Lower leg skin (tissue), 4 donors: ENCODE measurements around the gene OVCA2. TPM values are rescaled to one million over a fixed set of nuclear protein-coding genes. Genes with fewer than 3 reads are reported as not detected.

Source experiments
- DNase-seq, 2 donors: peaks; one replicate each; pipeline ENCODE4 v3.0.0-alpha.2; 2019; ENCODE audit warnings: low spot score in 2 of 2
- H3K4me3 ChIP-seq: fragments of 200-600 bp; sonication (generic); 2 replicates; pipeline ENCODE4 v1.5.1; 2017; ENCODE audit warnings: mild to moderate bottlenecking, low read depth; ENCODE audit not compliant: poor library complexity, severe bottlenecking
- POLR2A ChIP-seq, 2 donors: fragments of 450-650 bp; IDR thresholded peaks; one replicate each; pipeline ENCODE4 v1.6.1; 2016 to 2017; ENCODE audit warnings: antibody characterized with exemption in 2 of 2, mild to moderate bottlenecking in 1 of 2, moderate library complexity in 1 of 2
- WGBS, 2 donors: methylation state at CpG; one replicate each; pipeline ENCODE4 v1.1.5; 2018; 5-methylcytosine and 5-hydroxymethylcytosine counted together
- intact Hi-C: fragments of 100-400 bp; cut with DNase I; formaldehyde crosslinking; loops from one replicate; pipeline ENCODE4 v1.15.0; 2023; ENCODE audit warnings: low total_unique reads
- total RNA-seq, 4 donors: library from RNA; depleted of rRNA; stranded (reverse); fragments of >200 nt; gene quantifications; one replicate each; pipeline ENCODE4 v1.1.0, GENCODE V29; 2016
- TF ChIP-seq, protein P1 (sequence below), 3 donors: fragments of 450-650 bp; IDR thresholded peaks; one replicate each; pipeline ENCODE4 v1.5.1; 2016; ENCODE audit warnings: antibody characterized with exemption in 3 of 3, mild to moderate bottlenecking in 3 of 3, moderate library complexity in 2 of 3

OVCA2 gene
- total RNA-seq, 4 donors from 2014 or later = 34.2 to 51.5 (median 40.3) TPM

DNA sequence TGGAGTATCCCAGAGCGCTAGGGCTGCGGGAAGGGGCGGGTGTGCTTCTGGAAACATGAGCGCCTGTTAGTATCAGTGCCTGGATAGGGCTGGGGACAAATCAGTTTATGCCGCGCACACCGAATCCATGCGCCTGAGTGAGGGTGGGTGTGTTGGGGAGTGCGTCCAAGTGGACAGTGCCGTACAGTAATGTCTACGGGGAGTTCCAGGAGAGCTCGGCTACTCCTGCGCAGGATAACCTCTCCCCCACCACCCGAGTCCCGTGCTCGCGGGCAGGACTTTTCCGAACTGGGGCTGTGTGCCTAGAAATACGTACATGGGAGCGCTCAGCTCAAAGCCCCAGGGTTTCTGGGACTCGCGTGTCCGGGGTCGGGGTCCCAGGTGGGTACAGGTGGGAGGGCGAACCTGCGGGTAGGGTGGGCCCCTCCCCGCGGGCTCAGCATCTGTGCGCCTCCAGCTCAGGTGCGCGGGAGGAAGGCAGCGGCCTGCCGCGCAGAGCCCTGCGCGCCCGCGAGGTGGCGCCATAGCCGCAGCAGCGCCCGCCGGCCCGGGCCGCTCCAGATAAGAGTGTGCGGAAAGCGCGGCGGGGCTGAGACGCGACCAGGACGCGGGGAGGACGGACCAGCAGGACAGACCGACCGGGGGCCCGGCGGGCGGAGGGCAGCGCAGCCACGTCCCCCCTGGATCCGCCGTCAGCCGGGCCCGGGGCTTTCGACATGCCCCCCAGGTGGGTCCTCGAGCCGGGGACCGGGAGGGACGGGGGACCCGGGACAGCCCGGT, 12.9 kb downstream of the OVCA2 start, which contains the start of gene HIC1:
TSS of gene HIC1 (plus strand) at position 592 of the 780 bp plus-strand sequence. CDS start 1,588 bp downstream, outside the sequence.
- TF ChIP-seq POLR2A (IDR thresholded peaks at IDR 0.05) = no peak
- TF ChIP-seq, protein P1, sequence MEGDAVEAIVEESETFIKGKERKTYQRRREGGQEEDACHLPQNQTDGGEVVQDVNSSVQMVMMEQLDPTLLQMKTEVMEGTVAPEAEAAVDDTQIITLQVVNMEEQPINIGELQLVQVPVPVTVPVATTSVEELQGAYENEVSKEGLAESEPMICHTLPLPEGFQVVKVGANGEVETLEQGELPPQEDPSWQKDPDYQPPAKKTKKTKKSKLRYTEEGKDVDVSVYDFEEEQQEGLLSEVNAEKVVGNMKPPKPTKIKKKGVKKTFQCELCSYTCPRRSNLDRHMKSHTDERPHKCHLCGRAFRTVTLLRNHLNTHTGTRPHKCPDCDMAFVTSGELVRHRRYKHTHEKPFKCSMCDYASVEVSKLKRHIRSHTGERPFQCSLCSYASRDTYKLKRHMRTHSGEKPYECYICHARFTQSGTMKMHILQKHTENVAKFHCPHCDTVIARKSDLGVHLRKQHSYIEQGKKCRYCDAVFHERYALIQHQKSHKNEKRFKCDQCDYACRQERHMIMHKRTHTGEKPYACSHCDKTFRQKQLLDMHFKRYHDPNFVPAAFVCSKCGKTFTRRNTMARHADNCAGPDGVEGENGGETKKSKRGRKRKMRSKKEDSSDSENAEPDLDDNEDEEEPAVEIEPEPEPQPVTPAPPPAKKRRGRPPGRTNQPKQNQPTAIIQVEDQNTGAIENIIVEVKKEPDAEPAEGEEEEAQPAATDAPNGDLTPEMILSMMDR (IDR thresholded peaks at IDR 0.05) = peak in 2 of 3 donors; percentile 21 to 75
- 0 to 3% methylated on average over 28 to 36 of the region's 72 CpGs for WGBS, 2 donors
- peak in 1 of 2 donors; percentile 96 for DNase-seq
- H3K4me3 ChIP-seq = peak within 1 kb of the TSS; percentile 32
- intact Hi-C loops = no loop called here

- 0 to 3% methylated on average over 29 to 43 of the region's 113 CpGs for WGBS, 2 donors
- intact Hi-C loops = no loop called here
- H3K4me3 ChIP-seq = peak overlapping the region; percentile 32
- DNase-seq = no peak
- no peak for TF ChIP-seq POLR2A (IDR thresholded peaks at IDR 0.05)
- TF ChIP-seq, protein P1 (IDR thresholded peaks at IDR 0.05) = no peak
Observed at GRCh38 chr17:2055292-2056205, 13.7 kb downstream of the OVCA2 start.

GRCh38 chr17:2056206-2057174, 14.7 kb downstream of the OVCA2 start:
- intact Hi-C loops = no loop called here
- peak overlapping the region; percentile 17 for H3K4me3 ChIP-seq
- no peak for TF ChIP-seq POLR2A (IDR thresholded peaks at IDR 0.05)
- TF ChIP-seq, protein P1 (IDR thresholded peaks at IDR 0.05) = no peak
- WGBS, 2 donors = 45 to 50% methylated on average over 41 to 58 of the region's 85 CpGs
- DNase-seq = no peak

DNA sequence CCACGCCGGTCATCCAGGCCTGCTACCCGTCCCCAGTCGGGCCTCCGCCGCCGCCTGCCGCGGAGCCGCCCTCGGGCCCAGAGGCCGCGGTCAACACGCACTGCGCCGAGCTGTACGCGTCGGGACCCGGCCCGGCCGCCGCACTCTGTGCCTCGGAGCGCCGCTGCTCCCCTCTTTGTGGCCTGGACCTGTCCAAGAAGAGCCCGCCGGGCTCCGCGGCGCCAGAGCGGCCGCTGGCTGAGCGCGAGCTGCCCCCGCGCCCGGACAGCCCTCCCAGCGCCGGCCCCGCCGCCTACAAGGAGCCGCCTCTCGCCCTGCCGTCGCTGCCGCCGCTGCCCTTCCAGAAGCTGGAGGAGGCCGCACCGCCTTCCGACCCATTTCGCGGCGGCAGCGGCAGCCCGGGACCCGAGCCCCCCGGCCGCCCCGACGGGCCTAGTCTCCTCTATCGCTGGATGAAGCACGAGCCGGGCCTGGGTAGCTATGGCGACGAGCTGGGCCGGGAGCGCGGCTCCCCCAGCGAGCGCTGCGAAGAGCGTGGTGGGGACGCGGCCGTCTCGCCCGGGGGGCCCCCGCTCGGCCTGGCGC, 15.4 kb downstream of the OVCA2 start:
- intact Hi-C loops = no loop called here
- WGBS, 2 donors = 51 to 66% methylated on average over 43 to 76 of the region's 81 CpGs
- DNase-seq = peak in 1 of 2 donors; percentile 82
- no peak overlapping the region for H3K4me3 ChIP-seq
- TF ChIP-seq, protein P1 (IDR thresholded peaks at IDR 0.05) = no peak
